ENCODE results near the gene CCDC188.

The CCDC188 gene

DNA sequence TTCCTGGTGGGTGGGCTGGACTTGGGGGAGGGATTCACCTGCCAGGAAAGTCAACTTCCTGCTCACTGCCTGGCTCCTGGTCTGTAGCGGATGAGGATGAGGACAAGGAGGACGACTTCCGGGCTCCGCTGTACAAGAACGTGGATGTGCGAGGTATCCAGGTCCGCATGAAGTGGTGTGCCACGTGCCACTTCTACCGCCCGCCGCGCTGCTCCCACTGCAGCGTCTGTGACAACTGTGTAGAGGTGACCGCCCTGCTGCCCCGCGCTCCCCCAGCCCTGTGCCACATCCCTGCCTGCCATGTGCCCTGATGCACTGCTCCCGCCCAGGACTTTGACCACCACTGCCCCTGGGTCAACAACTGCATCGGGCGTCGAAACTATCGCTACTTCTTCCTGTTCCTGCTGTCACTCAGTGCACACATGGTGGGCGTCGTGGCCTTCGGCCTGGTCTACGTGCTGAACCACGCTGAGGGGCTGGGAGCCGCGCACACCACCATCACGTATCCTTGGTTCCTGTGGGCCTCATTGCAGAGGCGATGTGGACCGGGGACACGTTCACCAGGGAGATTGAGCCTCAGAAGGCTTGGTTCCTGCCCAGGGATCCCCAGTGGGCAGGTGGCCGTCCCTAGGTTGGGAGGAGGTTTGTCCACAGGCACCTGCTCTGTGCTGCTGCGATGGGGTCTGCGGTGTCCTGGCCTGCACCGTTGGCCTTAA is 11.3 kb downstream of the CCDC188 start:
- DNase-seq: no peak
- in situ Hi-C loops (cut with MboI; ENCODE audit: low pct_unique_long_range_greater_than_20kb, low sequenced_read_pairs): no loop called here

DNA sequence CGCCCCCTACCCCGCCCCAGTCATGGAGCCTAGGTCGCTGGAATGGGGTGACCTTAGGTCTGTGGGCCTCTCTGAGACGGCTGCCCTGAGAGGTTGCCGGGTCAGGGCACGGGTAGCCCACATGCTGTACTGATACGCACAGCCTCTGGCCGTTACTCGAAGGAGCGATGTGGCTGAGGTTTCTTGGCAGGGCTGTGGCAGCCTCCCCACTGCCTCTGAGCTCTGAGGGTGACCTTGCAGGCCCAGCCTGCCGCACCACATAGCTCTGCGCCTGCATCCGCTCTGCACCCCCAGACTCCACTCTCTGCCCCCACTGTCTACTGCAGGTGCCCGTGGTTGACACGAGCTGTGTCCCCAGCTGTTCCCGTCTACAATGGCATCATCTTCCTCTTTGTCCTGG is 12.0 kb downstream of the CCDC188 start:
- DNase-seq: no peak
- in situ Hi-C loops (cut with MboI; ENCODE audit: low pct_unique_long_range_greater_than_20kb, low sequenced_read_pairs): no loop called here

DNA sequence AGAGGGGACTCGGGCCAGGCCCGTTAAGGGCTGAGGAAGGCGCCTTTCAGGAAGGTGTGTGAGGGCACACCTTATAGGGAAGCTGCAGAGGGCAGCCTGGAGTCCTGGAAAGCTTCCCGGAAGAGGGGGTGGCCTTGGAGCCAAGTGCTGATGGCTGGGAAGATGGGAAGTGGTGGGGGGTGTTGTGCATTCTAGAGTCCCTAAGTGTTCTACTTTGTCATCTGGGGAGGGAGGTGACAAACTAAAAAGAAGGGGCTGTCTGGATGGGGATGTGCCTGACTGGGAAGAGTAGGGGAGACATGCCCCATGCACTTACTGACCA is 12.5 kb downstream of the CCDC188 start:
- DNase-seq: no peak
- in situ Hi-C loops (cut with MboI; ENCODE audit: low pct_unique_long_range_greater_than_20kb, low sequenced_read_pairs): no loop called here

DNA sequence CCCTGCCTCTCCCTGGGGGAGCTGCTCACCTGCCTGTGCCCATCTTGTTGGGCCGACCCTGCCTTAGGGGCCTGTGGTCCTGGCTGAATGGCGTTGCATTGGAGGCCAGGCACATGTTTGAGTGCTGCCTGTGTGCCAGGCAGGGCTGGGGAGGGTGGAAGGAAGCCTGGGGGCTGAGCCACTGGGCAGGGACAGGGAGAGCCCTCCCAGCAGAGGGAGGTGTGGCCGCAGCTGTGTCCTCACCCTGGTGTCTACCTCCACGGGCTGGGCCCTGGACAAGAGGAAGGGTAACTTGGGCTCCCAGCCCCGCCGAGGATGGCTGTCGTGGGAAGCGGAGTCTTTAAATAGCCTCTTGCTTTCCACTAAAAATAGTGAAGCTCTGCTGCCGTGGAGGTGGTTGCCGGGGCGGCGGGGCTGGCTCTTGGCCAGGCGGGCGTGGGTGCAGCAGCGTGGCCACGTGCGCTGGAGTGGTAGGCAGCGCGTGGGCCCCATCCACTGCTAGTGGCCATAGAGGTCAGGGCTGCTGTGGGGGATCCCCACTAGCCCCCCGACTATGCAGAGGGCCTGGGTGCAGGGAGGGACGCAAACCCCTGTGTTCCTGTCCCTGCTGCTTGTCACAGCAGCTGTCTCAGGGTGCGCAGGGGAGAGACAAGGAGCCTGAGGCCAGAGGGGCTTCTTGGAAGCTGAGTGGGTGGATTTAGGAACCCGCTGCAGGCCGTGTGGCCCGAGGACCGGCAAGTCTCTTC is 13.0 kb downstream of the CCDC188 start:
- DNase-seq: no peak
- in situ Hi-C loops (cut with MboI; ENCODE audit: low pct_unique_long_range_greater_than_20kb, low sequenced_read_pairs): no loop called here

DNA sequence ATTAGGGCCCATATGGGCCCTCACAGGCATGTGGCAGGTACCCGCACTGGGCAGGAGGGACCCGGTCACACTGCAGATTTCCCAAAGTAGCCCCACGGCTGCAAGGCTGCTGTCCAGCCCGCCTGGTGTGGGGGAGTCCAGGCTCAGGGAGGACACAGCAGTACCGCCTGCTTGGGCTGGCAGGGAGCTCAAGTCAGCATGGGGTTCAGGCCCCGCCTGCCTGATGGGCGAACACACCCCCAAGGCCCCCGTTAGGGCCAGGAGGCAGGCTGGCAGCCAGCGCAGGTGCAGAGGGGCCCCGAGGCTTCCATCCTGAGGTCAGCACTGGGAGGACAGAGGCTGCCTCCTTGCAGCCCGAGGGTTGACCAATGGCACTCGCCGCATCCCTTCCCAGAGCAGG is 13.7 kb downstream of the CCDC188 start:
- in situ Hi-C loops (cut with MboI; ENCODE audit: low pct_unique_long_range_greater_than_20kb, low sequenced_read_pairs): no loop called here

DNA sequence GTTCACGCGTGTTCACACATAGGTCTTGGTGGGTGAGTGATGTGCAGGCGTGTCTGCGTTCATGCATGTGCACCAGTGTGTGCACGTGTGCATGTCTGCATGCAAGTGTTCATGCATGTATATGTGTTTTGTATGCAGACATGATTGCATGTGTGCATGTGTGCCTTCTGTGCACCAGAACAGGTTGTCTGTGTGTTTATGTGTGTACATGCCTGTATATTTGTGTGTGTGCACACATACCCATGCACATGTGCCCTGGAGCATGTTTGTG is 14.3 kb downstream of the CCDC188 start:
- in situ Hi-C loops (cut with MboI; ENCODE audit: low pct_unique_long_range_greater_than_20kb, low sequenced_read_pairs): no loop called here

More for the DNA sequence above, 13.7 kb downstream of the CCDC188 start:
- DNase-seq: no peak

DNA sequence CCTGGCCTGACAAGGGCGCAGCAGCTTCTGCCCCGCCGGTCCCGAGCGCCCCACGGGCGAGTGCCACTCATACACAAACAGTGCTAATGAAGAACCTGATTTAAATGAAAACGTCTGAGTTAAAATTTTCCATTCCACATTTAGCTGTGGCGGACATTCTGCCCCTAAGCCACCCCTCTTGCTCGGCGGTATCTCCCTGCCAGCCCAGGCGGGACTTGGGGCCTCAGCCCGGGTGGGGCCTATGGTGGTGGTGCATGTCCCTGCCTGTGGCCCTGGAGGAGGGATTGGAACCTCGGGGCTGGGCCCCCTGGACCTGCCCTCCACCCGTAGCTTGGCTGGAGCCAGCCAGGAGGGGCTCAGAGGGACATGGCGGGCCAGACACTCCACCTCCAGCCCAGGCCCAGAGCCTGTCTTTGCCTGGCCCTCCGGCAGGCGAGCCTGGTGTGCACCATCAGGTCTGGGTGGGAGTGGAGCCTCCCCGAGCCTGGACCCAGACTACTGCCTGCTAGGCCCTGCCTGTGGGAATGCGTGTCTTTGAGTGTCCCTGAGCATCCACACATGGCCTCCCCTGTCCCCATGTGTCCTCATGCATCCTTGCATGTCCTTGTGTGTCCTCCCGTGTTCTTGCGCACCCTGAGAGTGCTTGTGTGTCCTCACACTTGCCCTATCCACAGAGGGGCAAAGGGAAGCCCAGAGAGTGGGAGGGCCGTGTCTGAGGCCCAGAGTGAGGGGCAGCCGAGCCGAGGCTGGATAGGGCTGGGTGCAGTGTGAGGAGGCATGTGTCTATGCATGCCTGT is 14.9 kb downstream of the CCDC188 start:
- in situ Hi-C loops (cut with MboI; ENCODE audit: low pct_unique_long_range_greater_than_20kb, low sequenced_read_pairs): no loop called here

More for the DNA sequence above, 14.3 kb downstream of the CCDC188 start:
- no peak for DNase-seq

DNA sequence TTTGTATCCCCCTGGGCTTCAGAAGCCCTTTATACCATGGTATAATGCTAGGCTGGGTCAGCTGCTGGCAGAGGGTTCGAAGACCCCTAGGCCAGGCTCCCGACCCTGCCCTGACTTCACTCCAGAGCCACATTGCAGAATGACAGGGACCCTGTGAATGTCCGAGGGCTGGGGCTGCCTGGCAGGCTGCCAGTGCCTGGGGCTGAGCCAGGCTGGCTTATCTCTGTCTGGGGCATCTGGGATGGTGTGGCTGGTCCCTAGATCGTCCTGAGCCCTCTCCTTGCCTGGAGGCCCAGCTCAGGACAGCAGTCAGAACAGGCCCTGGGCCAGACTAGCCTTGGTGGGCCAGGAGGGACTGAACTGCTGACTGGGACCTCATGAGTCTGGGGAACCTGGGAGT is 15.6 kb downstream of the CCDC188 start:
- in situ Hi-C loops (cut with MboI; ENCODE audit: low pct_unique_long_range_greater_than_20kb, low sequenced_read_pairs): no loop called here
- DNase-seq: no peak

More for the DNA sequence above, 14.9 kb downstream of the CCDC188 start:
- DNase-seq: no peak

DNA sequence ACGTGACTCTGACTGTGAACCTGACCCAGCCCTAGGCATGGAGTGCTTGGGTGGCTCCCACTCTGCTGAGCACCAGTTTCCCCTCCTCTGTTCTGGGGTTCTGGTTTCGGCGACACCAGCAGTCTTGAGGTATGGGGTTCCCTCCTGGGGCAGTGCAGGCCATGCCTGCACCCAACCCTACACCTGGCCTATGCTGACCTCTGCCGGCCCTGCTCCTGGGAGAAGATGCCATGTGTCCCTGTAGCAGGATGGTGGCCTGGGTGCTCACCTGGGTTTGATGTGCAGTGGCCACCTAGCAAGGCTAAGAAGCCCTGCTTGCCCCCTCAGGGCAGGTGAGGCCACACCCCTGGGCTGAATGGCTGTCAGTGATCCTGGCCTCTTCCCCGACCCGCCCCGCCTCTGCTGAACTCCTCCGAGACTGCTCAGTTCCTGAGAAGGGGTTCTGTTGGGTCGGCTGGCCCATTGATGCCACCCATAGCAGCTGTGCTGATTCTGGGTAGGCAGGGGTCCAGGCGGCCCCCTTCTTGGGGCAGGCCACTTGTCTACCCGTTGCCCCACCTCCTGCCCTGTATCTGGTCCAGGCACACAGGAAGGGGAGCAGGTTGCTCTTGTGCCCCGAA is 16.8 kb downstream of the CCDC188 start:
- in situ Hi-C loops (cut with MboI; ENCODE audit: low pct_unique_long_range_greater_than_20kb, low sequenced_read_pairs): no loop called here
- no peak for DNase-seq

DNA sequence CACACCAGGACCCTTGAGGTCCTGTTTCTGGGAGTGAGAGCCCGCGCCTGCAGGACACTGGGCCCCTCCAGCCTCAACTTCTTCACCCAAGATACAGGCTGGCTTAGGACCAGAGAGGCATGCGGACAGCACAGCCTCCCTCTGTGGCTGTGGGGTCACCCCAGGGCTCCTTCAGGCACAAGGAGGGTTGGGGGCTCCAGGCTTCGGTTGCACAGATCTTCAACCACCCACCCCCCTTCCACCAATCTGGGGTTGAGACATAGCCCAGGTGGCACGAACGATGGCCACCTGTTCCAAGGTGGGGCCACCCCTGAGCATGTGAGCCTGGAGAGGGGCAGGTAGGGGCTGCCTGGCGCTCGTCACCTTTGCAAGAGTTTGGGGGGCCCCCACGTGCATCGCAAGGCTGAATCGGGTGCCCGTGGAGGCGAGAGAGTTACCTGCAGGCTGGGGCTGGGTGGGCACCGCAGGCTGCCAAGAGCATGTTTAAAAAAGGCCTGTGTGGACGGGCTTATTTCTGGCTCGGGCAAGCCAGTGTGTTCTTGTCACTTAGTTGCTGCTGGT is 18.1 kb downstream of the CCDC188 start:
- DNase-seq: no peak
- in situ Hi-C loops (cut with MboI; ENCODE audit: low pct_unique_long_range_greater_than_20kb, low sequenced_read_pairs): no loop called here

DNA sequence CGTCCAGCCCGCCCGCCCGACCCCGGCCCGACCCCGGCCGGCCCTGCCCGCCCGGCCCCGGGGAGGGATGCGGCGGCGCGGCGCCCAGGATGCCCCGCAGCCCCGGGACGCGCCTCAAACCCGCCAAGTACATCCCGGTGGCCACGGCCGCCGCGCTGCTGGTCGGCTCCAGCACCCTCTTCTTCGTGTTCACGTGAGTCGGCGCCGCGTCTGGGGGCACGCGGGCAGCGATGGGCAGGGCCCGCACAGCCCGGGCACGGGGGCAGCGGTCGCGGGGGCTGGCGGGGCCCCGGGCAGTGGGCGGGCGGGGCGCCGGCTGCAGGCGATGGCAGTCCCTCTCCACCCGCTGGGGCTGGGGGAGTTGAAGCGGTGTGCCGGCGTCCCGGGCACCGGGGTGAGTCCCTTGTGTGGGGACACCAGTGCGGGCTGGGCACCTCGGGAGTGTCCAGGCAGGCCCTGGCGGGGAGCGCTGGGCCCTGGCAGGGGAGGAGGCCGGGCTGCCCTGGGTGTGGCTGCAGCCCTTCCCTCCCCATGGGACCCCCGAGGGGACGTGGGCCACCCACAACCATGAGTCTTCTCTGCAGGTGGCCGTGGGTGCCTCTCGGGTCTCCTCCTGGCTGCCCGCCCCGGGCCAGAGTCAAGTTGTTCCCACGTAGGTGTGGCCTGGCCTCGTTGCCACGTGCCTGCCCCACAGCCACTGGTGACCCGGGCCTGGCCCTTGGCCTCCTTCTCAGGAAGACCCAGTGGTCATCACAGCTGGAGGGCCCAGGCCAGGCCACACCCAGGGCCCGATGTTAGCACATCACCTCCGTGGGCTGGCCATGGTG is 18.8 kb downstream of the CCDC188 start:
- in situ Hi-C loops (cut with MboI; ENCODE audit: low pct_unique_long_range_greater_than_20kb, low sequenced_read_pairs): no loop called here

DNA sequence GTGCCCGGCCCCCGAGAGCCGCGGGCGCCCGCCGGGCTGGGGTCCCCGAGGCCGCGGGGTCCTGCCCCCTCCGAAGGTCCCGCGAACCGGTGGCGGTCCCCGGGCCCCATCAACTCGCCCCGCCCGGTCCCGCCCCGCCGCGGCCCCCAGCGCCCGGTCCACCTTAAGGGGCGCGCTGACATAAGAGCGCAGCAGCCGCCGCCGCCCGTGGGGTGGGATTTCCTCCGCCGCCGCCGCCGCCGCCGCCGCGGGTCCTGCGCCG is 19.3 kb downstream of the CCDC188 start, which contains the start of gene ZDHHC8:
Gene ZDHHC8 (plus strand): TSS at position 208 of the 262 bp plus-strand sequence. CDS start 144 bp downstream, outside the sequence.
- no peak for DNase-seq
- in situ Hi-C loops (cut with MboI; ENCODE audit: low pct_unique_long_range_greater_than_20kb, low sequenced_read_pairs): no loop called here

More for the DNA sequence above, 18.8 kb downstream of the CCDC188 start:
- DNase-seq: no peak

DNA sequence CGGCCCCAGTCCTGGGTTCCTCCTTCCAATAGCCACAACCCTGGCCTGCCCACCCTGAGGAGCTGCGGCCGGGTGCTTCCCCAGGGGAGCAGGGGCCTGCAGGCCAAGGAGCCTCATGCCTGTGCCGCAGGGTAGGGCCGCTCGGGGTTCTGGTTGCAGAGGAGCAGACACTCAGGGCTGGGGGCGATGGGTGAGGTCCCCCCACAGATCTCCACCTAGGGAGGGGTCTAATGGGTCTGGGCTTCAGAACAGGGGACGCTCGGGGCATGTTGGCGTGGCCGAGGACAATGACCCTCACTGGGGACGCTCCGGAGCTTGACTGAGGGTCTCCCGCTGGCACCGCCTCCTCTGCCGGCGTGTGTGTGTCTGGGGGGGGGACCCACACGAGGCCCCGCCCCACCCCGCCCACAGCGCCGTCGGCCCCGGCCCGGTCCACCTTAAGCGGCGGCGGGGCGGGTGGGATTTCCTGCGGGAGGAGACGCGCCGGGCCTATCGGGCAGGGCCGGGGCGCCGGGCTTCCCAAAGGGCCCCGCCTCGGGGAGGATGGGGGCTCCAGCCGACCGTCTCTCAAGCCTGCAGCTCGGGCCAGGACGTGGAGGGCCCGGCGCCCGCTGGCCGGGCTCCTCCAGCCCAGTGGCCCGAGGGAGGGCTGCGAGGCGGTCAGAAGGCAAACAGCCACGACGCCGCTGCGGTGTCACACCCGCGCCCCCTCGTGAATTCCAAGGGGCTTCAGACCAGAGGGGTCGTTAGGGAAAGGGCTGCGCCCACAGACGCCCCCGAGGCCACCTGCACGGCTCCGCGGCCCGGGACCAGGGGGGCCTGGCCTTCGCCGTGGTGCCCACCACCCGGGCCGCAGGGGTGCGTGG is 19.9 kb downstream of the CCDC188 start:
- peak; percentile 57 for DNase-seq
- in situ Hi-C loops (cut with MboI; ENCODE audit: low pct_unique_long_range_greater_than_20kb, low sequenced_read_pairs): no loop called here

DNA sequence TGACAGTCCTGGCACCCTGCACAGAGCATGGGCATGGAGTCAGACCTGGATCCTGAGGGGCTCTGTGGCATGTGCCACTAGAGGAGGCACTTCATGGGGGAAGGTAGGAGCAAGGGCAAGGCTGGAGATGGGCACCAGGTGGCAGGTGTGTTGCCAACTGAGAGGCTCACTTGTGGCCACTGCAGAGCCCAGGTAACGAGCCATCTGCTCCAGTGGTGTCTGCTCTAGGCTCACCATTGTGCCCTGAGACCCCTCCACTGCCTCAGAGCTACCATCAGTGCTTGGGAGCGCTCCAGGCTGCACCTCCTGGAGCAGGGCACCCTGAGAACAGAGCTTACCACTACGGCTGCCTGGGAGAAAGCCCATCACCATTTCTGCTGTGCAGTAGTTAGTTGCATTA is 20.5 kb downstream of the CCDC188 start:
- DNase-seq: no peak
- in situ Hi-C loops (cut with MboI; ENCODE audit: low pct_unique_long_range_greater_than_20kb, low sequenced_read_pairs): no loop called here

DNA sequence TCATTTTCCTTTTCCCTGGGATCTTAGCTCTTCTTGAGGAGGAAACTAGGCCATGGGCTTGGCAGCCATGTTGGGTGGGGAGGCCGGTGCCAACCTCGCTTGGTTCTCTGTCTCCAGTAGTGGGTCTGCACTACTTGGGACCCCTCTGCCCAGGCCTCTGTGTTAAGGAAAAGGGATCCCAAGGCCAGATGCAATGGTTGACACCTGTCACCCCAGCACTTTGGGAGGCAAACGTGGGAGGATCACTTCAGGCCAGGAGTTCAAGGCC is 21.2 kb downstream of the CCDC188 start:
- in situ Hi-C loops (cut with MboI; ENCODE audit: low pct_unique_long_range_greater_than_20kb, low sequenced_read_pairs): no loop called here
- no peak for DNase-seq

DNA sequence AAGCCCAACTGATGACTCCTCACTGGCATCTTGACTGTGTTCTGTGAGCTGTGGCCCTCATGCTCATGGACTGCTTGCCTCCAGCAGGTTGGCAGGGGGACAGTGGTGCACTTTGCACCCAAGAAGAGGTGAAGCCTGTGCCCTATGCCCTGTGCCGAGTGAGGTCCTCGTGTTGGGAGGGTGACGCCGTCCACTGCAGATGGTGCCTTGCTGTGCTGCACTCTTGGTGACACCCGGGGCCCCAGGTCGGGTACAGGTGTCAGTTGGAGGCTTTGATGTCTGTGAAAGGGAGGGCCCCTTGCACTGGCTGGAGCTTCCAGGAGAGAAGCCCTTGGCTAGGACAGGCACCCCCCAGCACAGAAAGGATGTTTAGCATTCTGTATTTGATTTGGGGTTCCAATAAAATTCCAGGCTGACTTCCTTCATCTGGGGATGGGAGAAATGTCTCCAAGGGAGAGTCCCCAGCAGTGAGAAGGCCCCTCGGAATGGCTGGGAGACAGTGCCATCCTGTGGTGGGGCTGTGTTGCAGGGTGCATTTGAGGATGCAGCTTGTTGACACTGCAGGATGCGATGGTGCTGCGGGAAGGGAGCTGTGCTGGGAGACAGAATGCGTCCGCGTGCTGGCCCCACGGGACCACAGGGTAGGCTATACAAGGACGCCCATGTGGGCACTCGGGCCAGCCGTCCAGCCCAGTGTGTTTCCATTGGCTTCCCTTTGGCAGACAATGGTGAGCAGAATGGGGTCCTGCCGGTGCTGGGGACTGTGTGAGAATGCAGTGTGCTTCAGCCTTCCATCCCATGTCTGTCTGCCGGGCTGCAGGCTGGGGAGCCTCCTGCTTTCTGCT is 21.7 kb downstream of the CCDC188 start:
- DNase-seq: peak; percentile 58
- in situ Hi-C loops (cut with MboI; ENCODE audit: low pct_unique_long_range_greater_than_20kb, low sequenced_read_pairs): no loop called here

DNA sequence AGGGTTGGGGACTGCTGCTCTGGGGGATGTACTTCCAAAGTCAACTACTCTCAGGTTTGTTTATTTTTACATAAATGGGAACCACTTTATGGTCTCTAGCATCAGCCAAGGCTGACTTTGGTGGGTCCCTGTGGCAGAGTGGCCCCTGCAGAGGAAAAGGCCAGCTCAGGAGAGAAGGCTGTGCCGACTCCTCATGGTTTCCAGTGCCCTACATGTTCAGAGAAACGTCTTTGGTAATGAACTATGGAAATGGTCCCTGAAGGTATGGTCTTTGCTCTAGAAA is 22.3 kb downstream of the CCDC188 start:
- in situ Hi-C loops (cut with MboI; ENCODE audit: low pct_unique_long_range_greater_than_20kb, low sequenced_read_pairs): no loop called here
- no peak for DNase-seq
